Keratinocyte (primary cell): ENCODE data around the gene XG. TPM values are rescaled to one million over a fixed set of nuclear protein-coding genes. Genes with fewer than 3 reads are reported as not detected.

Source experiments
- DNase-seq: peaks from one replicate; pipeline ENCODE4 v3.0.0-alpha.2; 2011; ENCODE audit warnings: low read depth, missing footprints, low spot score
- FAIRE-seq: peaks from 2 replicates; lab custom pipeline; 2011; peaks lifted over from hg19 to GRCh38; lab: Jason Lieb, UNC
- H2AFZ ChIP-seq: 2 replicates; pipeline ENCODE4 v1.6.0; 2012; ENCODE audit warnings: low read length, control low read depth, inconsistent platforms; ENCODE audit not compliant: control insufficient read depth
- H3K27ac ChIP-seq: 2 replicates; pipeline ENCODE4 v1.5.1; 2011; ENCODE audit warnings: low read length; ENCODE audit not compliant: control insufficient read depth, insufficient read depth
- H3K27me3 ChIP-seq: 3 replicates; pipeline ENCODE4 v1.6.0; 2011; ENCODE audit warnings: low read length; ENCODE audit not compliant: control insufficient read depth, insufficient read depth; ENCODE audit errors: extremely low read depth
- H3K36me3 ChIP-seq, 2 experiments: 2 replicates in 1 of 2; 3 replicates in 1 of 2; pipeline ENCODE4 v1.5.1; 2011; ENCODE audit warnings: low read length in 2 of 2, mild to moderate bottlenecking in 1 of 2; ENCODE audit not compliant: control insufficient read depth in 2 of 2, insufficient read depth in 2 of 2; ENCODE audit errors: extremely low read depth in 1 of 2
- H3K4me1 ChIP-seq: 3 replicates; pipeline ENCODE4 v1.5.1; 2011; ENCODE audit warnings: low read length; ENCODE audit not compliant: control insufficient read depth, insufficient read depth; ENCODE audit errors: extremely low read depth
- H3K4me2 ChIP-seq: 3 replicates; pipeline ENCODE4 v1.6.0; 2011; ENCODE audit warnings: low read depth, low read length; ENCODE audit not compliant: control insufficient read depth, insufficient read depth; ENCODE audit errors: extremely low read depth
- H3K4me3 ChIP-seq, 3 experiments: fragments of 200-600 bp in 1 of 3; sonication (generic) in 1 of 3; 2 replicates in 2 of 3; 3 replicates in 1 of 3; pipeline ENCODE4 v1.5.1; 2011 to 2016; ENCODE audit warnings: low read length in 3 of 3, mild to moderate bottlenecking in 3 of 3, control low read depth in 2 of 3, inconsistent platforms in 1 of 3, low read depth in 1 of 3, mixed read lengths in 1 of 3, mixed run types in 1 of 3, moderate library complexity in 1 of 3; ENCODE audit not compliant: control insufficient read depth in 2 of 3, insufficient read depth in 2 of 3; ENCODE audit errors: extremely low read depth in 1 of 3
- H3K79me2 ChIP-seq: 2 replicates; pipeline ENCODE4 v1.6.0; 2012; ENCODE audit warnings: low read length; ENCODE audit not compliant: control insufficient read depth, insufficient read depth
- H3K9ac ChIP-seq: 3 replicates; pipeline ENCODE4 v1.6.0; 2011; ENCODE audit warnings: low read length; ENCODE audit not compliant: control insufficient read depth, insufficient read depth; ENCODE audit errors: extremely low read depth
- H3K9me1 ChIP-seq: 3 replicates; pipeline ENCODE4 v1.6.0; 2011; ENCODE audit warnings: low read length; ENCODE audit not compliant: control insufficient read depth, insufficient read depth; ENCODE audit errors: extremely low read depth
- H3K9me3 ChIP-seq: 2 replicates; pipeline ENCODE4 v1.5.1; 2012; ENCODE audit warnings: low read depth, low read length; ENCODE audit not compliant: control insufficient read depth
- H4K20me1 ChIP-seq: 3 replicates; pipeline ENCODE4 v1.6.0; 2011; ENCODE audit warnings: low read length; ENCODE audit not compliant: control insufficient read depth, insufficient read depth; ENCODE audit errors: extremely low read depth
- EZH2 ChIP-seq: IDR thresholded peaks from one replicate; pipeline ENCODE4 v1.6.1; 2012; ENCODE audit warnings: inconsistent platforms, mild to moderate bottlenecking, low read length, moderate library complexity
- dilution Hi-C: fragments of 300-500 bp; cut with MboI; formaldehyde crosslinking; loops from one replicate; pipeline ENCODE4 v1.7.0; 2020; ENCODE audit warnings: low sequenced_read_pairs; ENCODE audit not compliant: extremely low pct_ligation_motif_present
- polyA plus RNA-seq, 5 experiments: library from polyadenylated mRNA; depleted of rRNA in 3 of 5; stranded (reverse) in 3 of 5; stranded (forward) in 1 of 5; unstranded in 1 of 5; fragments of >200 nt; gene quantifications; 1 replicate in 1 of 5; 2 replicates in 3 of 5; 3 replicates in 1 of 5; pipeline versions ENCODE4 v1.2.1 to v1.2.3, GENCODE V29; 2011 to 2012; ENCODE audit warnings: missing spikeins in 2 of 5, low read depth in 1 of 5, low replicate concordance in 1 of 5
- TF ChIP-seq, protein P1 (sequence below), 3 experiments: IDR thresholded peaks in 1 of 3; conservative IDR thresholded peaks in 1 of 3; optimal IDR thresholded peaks in 1 of 3; 2 replicates in 2 of 3; 3 replicates in 1 of 3; pipeline versions ENCODE3 to v1.5.1; 2011; ENCODE audit warnings: low read length in 3 of 3, mild to moderate bottlenecking in 3 of 3, moderate library complexity in 2 of 3, control low read depth in 1 of 3, inconsistent platforms in 1 of 3; ENCODE audit not compliant: insufficient read depth in 2 of 3; ENCODE audit errors: extremely low read depth in 1 of 3

Gene XG
- polyA plus RNA-seq, 1 donor (not counting 4 experiments of a cell fraction or from before 2014, with no cell fraction given), result 70.9 TPM

DNA sequence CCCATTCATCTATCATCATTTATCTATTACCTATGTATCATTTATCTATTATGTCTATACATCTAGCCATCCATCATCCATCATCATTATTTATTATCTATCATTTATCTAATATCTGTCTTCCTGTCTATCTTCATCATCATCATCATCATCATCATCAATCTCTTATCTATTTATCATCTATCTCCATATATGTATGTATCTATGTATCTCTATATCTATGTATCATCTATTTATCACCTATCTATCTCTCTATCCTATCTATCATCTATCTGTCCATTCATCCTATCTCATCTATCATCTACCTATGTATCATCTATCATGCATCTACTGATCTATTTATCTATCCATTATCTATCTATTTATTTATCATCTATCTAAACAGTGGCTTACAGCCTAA is 73.0 kb downstream of the XG start:
- H3K36me3 ChIP-seq, result no peaks in the 10 kb centered on the region
- H3K4me2 ChIP-seq, result no peak overlapping the region
- FAIRE-seq, result no peak

GRCh38 chrX:2828344-2828958 is 76.6 kb downstream of the XG start, which contains the start of gene GYG2:
Gene GYG2, plus strand, starts transcription at chrX:2828930. Its CDS starts 1,259 bp downstream, at chrX:2830189.
- no peak within 1 kb of the TSS for H3K4me3 ChIP-seq

More for the DNA sequence above, 73.0 kb downstream of the XG start:
- Histone ChIP-seq H3K9ac (no peak overlapping the region), H4K20me1 (no peaks in the 10 kb centered on the region), H3K4me1 (peaks cover 6% of the 10 kb centered on the region), H2AFZ (no peak overlapping the region), H3K27me3 (peaks cover 15% of the 10 kb centered on the region), H3K9me3 (no peaks in the 10 kb centered on the region), H3K27ac (no peak overlapping the region), H3K9me1 (no peaks in the 10 kb centered on the region), H3K79me2 (no peaks in the 10 kb centered on the region), H3K4me3 (no peak overlapping the region)
- DNase-seq, result no peak
- TF ChIP-seq, protein P1, sequence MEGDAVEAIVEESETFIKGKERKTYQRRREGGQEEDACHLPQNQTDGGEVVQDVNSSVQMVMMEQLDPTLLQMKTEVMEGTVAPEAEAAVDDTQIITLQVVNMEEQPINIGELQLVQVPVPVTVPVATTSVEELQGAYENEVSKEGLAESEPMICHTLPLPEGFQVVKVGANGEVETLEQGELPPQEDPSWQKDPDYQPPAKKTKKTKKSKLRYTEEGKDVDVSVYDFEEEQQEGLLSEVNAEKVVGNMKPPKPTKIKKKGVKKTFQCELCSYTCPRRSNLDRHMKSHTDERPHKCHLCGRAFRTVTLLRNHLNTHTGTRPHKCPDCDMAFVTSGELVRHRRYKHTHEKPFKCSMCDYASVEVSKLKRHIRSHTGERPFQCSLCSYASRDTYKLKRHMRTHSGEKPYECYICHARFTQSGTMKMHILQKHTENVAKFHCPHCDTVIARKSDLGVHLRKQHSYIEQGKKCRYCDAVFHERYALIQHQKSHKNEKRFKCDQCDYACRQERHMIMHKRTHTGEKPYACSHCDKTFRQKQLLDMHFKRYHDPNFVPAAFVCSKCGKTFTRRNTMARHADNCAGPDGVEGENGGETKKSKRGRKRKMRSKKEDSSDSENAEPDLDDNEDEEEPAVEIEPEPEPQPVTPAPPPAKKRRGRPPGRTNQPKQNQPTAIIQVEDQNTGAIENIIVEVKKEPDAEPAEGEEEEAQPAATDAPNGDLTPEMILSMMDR (optimal IDR thresholded peaks at IDR 0.05 in 1 of 3, IDR thresholded peaks at IDR 0.05 in 1 of 3, conservative IDR thresholded peaks at IDR 0.05 in 1 of 3; ENCODE audit: extremely low read depth in 1 of 3, insufficient read depth in 2 of 3, low read length in 3 of 3), result no peak
- no peak for TF ChIP-seq EZH2
- dilution Hi-C loops, result no loop called here

More at GRCh38 chrX:2828344-2828958, 76.6 kb downstream of the XG start, which contains the start of gene GYG2:
- TF ChIP-seq EZH2, result peak; percentile 76
- TF ChIP-seq, protein P1 (optimal IDR thresholded peaks at IDR 0.05 in 1 of 3, IDR thresholded peaks at IDR 0.05 in 1 of 3, conservative IDR thresholded peaks at IDR 0.05 in 1 of 3; ENCODE audit: extremely low read depth in 1 of 3, insufficient read depth in 2 of 3, low read length in 3 of 3), result no peak
- no peaks in the 10 kb centered on the region for H3K9me3 ChIP-seq
- no peaks in the 10 kb centered on the region for H3K9me1 ChIP-seq
- no peaks in the 10 kb centered on the region for H4K20me1 ChIP-seq
- no peaks in the 10 kb centered on the region for H3K4me1 ChIP-seq
- no peak for DNase-seq
- H3K79me2 ChIP-seq, result no peaks in the 10 kb centered on the region
- H2AFZ ChIP-seq, result no peak within 1 kb of the TSS
- no peak for FAIRE-seq
- H3K27ac ChIP-seq, result no peak within 1 kb of the TSS
- no peak within 1 kb of the TSS for H3K4me2 ChIP-seq
- peaks cover 30% of the 10 kb centered on the region for H3K27me3 ChIP-seq
- H3K36me3 ChIP-seq, result no peaks in the 10 kb centered on the region
- H3K9ac ChIP-seq, result no peak within 1 kb of the TSS
- dilution Hi-C loops, result no loop called here
